CD14-positive monocyte (primary cell): ENCODE measurements around the gene SMAD3. TPM values are rescaled to one million over a fixed set of nuclear protein-coding genes. Genes with fewer than 3 reads are reported as not detected.
A peak's percentile ranks its signal among the peaks of the same experiment; 100 is the strongest.

Experiments
- DNase-seq, 3 donors: peaks; one replicate each; pipeline ENCODE4 v3.0.0-alpha.2; 2011 to 2022
- H2AFZ ChIP-seq: 2 replicates; pipeline ENCODE4 v1.6.0; 2012; ENCODE audit warnings: mild to moderate bottlenecking, low read depth, low read length, inconsistent platforms; ENCODE audit not compliant: insufficient read depth, poor library complexity, severe bottlenecking
- H3K27ac ChIP-seq, 2 donors: 1 replicate in 1 of 2; 2 replicates in 1 of 2; pipeline ENCODE4 v1.5.1; 2012 to 2013; ENCODE audit warnings: low read length in 2 of 2, control low read depth in 1 of 2, inconsistent platforms in 1 of 2, low read depth in 1 of 2, mild to moderate bottlenecking in 1 of 2
- H3K27me3 ChIP-seq, 2 donors: one replicate each; pipeline versions ENCODE4 v1.6.0 to v1.6.1; 2011 to 2013; ENCODE audit warnings: low read length in 2 of 2; ENCODE audit not compliant: control insufficient read depth in 2 of 2, insufficient read depth in 2 of 2
- H3K36me3 ChIP-seq, 2 donors: replicated peaks in 1 of 2; 1 replicate in 1 of 2; 2 replicates in 1 of 2; pipeline versions ENCODE4 v1.5.1 to v1.6.1; 2012 to 2013; ENCODE audit warnings: low read length in 2 of 2, control low read depth in 1 of 2, inconsistent platforms in 1 of 2, mild to moderate bottlenecking in 1 of 2; ENCODE audit not compliant: insufficient read depth in 2 of 2, control insufficient read depth in 1 of 2
- H3K4me1 ChIP-seq, 2 donors: 1 replicate in 1 of 2; 2 replicates in 1 of 2; pipeline versions ENCODE4 v1.5.1 to v1.6.1; 2012 to 2013; ENCODE audit warnings: low read length in 2 of 2, control low read depth in 1 of 2, inconsistent platforms in 1 of 2, mild to moderate bottlenecking in 1 of 2, moderate library complexity in 1 of 2; ENCODE audit not compliant: insufficient read depth in 2 of 2, control insufficient read depth in 1 of 2
- H3K4me2 ChIP-seq: replicated peaks from 2 replicates; pipeline ENCODE3; 2012; ENCODE audit warnings: low read length, moderate library complexity, mild to moderate bottlenecking; ENCODE audit not compliant: poor library complexity, severe bottlenecking; ENCODE audit errors: extremely low read depth
- H3K4me3 ChIP-seq, 3 experiments: fragments of 200-600 bp in 1 of 3; sonication (generic) in 1 of 3; replicated peaks in 1 of 3; 1 replicate in 2 of 3; 2 replicates in 1 of 3; pipeline ENCODE4 v1.5.1; 2011 to 2013; ENCODE audit warnings: low read length in 3 of 3, mild to moderate bottlenecking in 3 of 3, control low read depth in 2 of 3, low read depth in 2 of 3, inconsistent platforms in 1 of 3, moderate library complexity in 1 of 3
- H3K79me2 ChIP-seq: 2 replicates; pipeline ENCODE4 v1.6.0; 2012; ENCODE audit warnings: mild to moderate bottlenecking, control low read depth, inconsistent platforms, low read length, moderate library complexity; ENCODE audit not compliant: insufficient read depth
- H3K9ac ChIP-seq: 2 replicates; pipeline ENCODE4 v1.6.0; 2017; ENCODE audit warnings: low read length, mild to moderate bottlenecking; ENCODE audit not compliant: insufficient read depth, poor library complexity, severe bottlenecking
- H3K9me3 ChIP-seq, 2 donors: replicated peaks in 1 of 2; 1 replicate in 1 of 2; 2 replicates in 1 of 2; pipeline versions ENCODE4 v1.5.1 to v1.6.1; 2012 to 2013; ENCODE audit warnings: low read length in 2 of 2, control low read depth in 1 of 2; ENCODE audit not compliant: control insufficient read depth in 1 of 2, insufficient read depth in 1 of 2
- H4K20me1 ChIP-seq: 2 replicates; pipeline ENCODE4 v1.6.0; 2012; ENCODE audit warnings: mild to moderate bottlenecking, low read length, control low read depth, moderate library complexity; ENCODE audit not compliant: insufficient read depth
- H3K27ac Mint-ChIP-seq, 7 donors: one replicate each; pipeline ENCODE4 v1.8.0; 2020; ENCODE audit warnings: mild to moderate bottlenecking in 7 of 7, mixed read lengths in 7 of 7, moderate library complexity in 6 of 7, inconsistent platforms in 2 of 7
- H3K27me3 Mint-ChIP-seq, 3 donors: one replicate each; pipeline ENCODE4 v1.8.0; 2021 to 2022; ENCODE audit warnings: low read depth in 3 of 3, mild to moderate bottlenecking in 3 of 3, mixed read lengths in 3 of 3, moderate library complexity in 3 of 3, inconsistent platforms in 1 of 3
- H3K36me3 Mint-ChIP-seq, 2 donors: one replicate each; pipeline ENCODE4 v1.8.0; 2020; ENCODE audit warnings: mixed read lengths in 2 of 2, inconsistent platforms in 1 of 2, mild to moderate bottlenecking in 1 of 2
- H3K4me1 Mint-ChIP-seq: one replicate; pipeline ENCODE4 v1.8.0; 2020; ENCODE audit warnings: mild to moderate bottlenecking, mixed read lengths
- H3K4me3 Mint-ChIP-seq, 2 donors: one replicate each; pipeline ENCODE4 v1.8.0; 2020; ENCODE audit warnings: mild to moderate bottlenecking in 2 of 2, mixed read lengths in 2 of 2, moderate library complexity in 1 of 2
- H3K9me3 Mint-ChIP-seq, 7 donors: one replicate each; pipeline ENCODE4 v1.8.0; 2020 to 2022; ENCODE audit warnings: mixed read lengths in 7 of 7, mild to moderate bottlenecking in 6 of 7, moderate library complexity in 6 of 7, inconsistent platforms in 2 of 7
- WGBS: methylation state at CpG from one replicate; pipeline ENCODE4 v1.1.5; 2013; ENCODE audit warnings: missing lambda C conversion rate; ENCODE audit not compliant: insufficient coverage; 5-methylcytosine and 5-hydroxymethylcytosine counted together
- intact Hi-C, 2 donors: fragments of 100-400 bp; cut with micrococcal nuclease; formaldehyde crosslinking; loops; one replicate each; pipeline versions ENCODE4 v1.15.0 to v1.15.1; 2023
- polyA plus RNA-seq, 3 donors: library from polyadenylated mRNA; depleted of rRNA in 1 of 3; unstranded in 2 of 3; stranded (reverse) in 1 of 3; fragments of 300-500 nt in 2 of 3; fragments of >200 nt in 1 of 3; fragmentation: Illumina TruSeq in 2 of 3; gene quantifications; 1 replicate in 2 of 3; 2 replicates in 1 of 3; pipeline ENCODE4 v1.2.3, GENCODE V29; 2012 to 2021
- TF ChIP-seq, protein P1 (sequence below): fragments of 200-600 bp; IDR thresholded peaks from one replicate; pipeline ENCODE4 v1.8.0; 2022; ENCODE audit warnings: antibody characterized with exemption, mild to moderate bottlenecking

SMAD3 gene
- polyA plus RNA-seq, 3 donors: 4.4 to 41.7 (median 5.4) TPM

DNA sequence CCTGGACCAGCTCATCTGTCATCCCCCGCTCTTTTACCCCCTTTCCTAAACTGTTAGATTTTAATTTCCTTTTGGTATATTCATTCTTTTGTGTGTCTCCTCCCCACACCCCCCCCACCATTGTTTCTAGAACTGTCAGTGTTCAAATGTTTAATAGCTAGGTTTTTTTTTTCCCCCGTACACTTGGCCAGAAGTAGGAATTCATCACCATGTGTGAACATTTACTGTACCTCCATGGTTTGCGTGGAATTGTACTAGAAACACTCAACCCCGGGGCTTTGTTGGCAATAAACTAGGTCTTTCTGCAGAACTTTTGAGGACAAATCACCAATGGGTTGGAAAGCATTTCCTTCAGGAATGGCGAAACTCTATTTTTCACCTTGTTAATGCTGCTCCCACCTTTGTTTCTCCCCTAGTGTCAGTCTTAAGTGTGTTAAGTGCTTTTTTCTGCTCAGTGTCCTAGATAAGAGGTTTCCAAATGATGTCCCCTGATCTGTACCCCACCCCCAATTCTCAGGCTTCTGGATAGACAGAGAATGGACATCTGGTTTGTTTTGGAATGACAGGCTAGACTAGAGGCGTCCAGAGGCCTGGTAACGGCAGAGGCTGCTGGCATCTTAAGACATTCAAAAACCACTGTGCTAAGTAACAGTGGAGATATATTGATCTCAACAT, 76.8 kb downstream of the SMAD3 start:
- intact Hi-C loops: no loop called here
- Histone ChIP-seq H3K27ac (no peak overlapping the region), H4K20me1 (no peaks in the 10 kb centered on the region), H3K36me3 (no peaks in the 10 kb centered on the region), H3K9ac (no peak overlapping the region), H2AFZ (no peak overlapping the region), H3K4me3 (no peak overlapping the region), H3K4me2 (no peak overlapping the region), H3K79me2 (peaks cover 86% of the 10 kb centered on the region), H3K9me3 (no peaks in the 10 kb centered on the region), H3K27me3 (no peaks in the 10 kb centered on the region), H3K4me1 (peaks cover 48 to 64% of the 10 kb centered on the region in 2 donors)
- H3K36me3 Mint-ChIP-seq: peaks cover 19 to 26% of the 10 kb centered on the region in 2 donors
- DNase-seq: no peak
- H3K9me3 Mint-ChIP-seq: no peaks in the 10 kb centered on the region
- TF ChIP-seq, protein P1, sequence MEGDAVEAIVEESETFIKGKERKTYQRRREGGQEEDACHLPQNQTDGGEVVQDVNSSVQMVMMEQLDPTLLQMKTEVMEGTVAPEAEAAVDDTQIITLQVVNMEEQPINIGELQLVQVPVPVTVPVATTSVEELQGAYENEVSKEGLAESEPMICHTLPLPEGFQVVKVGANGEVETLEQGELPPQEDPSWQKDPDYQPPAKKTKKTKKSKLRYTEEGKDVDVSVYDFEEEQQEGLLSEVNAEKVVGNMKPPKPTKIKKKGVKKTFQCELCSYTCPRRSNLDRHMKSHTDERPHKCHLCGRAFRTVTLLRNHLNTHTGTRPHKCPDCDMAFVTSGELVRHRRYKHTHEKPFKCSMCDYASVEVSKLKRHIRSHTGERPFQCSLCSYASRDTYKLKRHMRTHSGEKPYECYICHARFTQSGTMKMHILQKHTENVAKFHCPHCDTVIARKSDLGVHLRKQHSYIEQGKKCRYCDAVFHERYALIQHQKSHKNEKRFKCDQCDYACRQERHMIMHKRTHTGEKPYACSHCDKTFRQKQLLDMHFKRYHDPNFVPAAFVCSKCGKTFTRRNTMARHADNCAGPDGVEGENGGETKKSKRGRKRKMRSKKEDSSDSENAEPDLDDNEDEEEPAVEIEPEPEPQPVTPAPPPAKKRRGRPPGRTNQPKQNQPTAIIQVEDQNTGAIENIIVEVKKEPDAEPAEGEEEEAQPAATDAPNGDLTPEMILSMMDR: no peak
- H3K27me3 Mint-ChIP-seq: no peaks in the 10 kb centered on the region
- no peak overlapping the region for H3K4me3 Mint-ChIP-seq
- 98% methylated on average over 3 of the region's 7 CpGs for WGBS
- peaks cover 64% of the 10 kb centered on the region for H3K4me1 Mint-ChIP-seq
- peak overlapping the region in 2 of 7 donors; percentile 20 to 22 for H3K27ac Mint-ChIP-seq

DNA sequence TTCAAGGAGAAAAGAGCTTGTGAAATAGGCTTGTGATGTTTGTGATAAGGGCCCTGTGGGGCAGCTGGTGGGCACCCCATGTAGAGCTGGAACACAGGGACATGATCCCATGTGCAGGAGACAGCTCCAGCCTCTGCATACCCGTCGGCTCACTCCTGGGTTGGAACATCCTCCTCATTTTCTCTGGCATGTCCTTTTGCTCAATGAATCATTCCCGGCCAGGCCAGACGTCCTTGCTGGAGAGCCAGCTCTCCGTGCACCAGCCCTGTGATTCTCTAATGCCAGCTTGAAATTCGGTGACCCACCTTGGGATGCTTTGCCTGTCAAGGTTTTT, 77.3 kb downstream of the SMAD3 start:
- Histone ChIP-seq H3K9ac (no peak overlapping the region), H3K36me3 (no peaks in the 10 kb centered on the region), H3K4me2 (no peak overlapping the region), H2AFZ (no peak overlapping the region), H3K4me1 (peaks cover 53 to 66% of the 10 kb centered on the region in 2 donors), H3K4me3 (no peak overlapping the region), H3K9me3 (no peaks in the 10 kb centered on the region), H3K27me3 (no peaks in the 10 kb centered on the region), H4K20me1 (no peaks in the 10 kb centered on the region), H3K79me2 (peaks cover 87% of the 10 kb centered on the region), H3K27ac (no peak overlapping the region)
- H3K4me1 Mint-ChIP-seq: peaks cover 66% of the 10 kb centered on the region
- TF ChIP-seq, protein P1: no peak
- no peaks in the 10 kb centered on the region for H3K9me3 Mint-ChIP-seq
- intact Hi-C loops: no loop called here
- H3K27ac Mint-ChIP-seq: peak overlapping the region in 5 of 7 donors; percentile 1 to 65 (median 20)
- peaks cover 19 to 24% of the 10 kb centered on the region in 2 donors for H3K36me3 Mint-ChIP-seq
- 96% methylated on average over 6 of the region's 6 CpGs for WGBS
- DNase-seq: no peak
- H3K27me3 Mint-ChIP-seq: peaks cover 0 to 2% (median 0%) of the 10 kb centered on the region in 3 donors
- no peak overlapping the region for H3K4me3 Mint-ChIP-seq
